Measurements from ENCODE around the gene SERPINE1. TPM values are rescaled to one million over a fixed set of nuclear protein-coding genes. Genes with fewer than 3 reads are reported as not detected.

The SERPINE1 gene
- total RNA-seq, 1 experiment from 2014 or later = not detected

GRCh38 chr7:101133621-101134398 lies 6.9 kb downstream of the SERPINE1 start:
- no peaks in the 10 kb centered on the region for H3K9me2 ChIP-seq (replicated peaks; ENCODE audit: insufficient read depth, low read length)
- H3K27ac ChIP-seq (ENCODE audit: low read length) = no peak overlapping the region
- no peak overlapping the region for H3K4me3 ChIP-seq (ENCODE audit: low read length)
- no peaks in the 10 kb centered on the region for H3K36me3 ChIP-seq (ENCODE audit: insufficient read depth, low read length)
- DNase-seq = no peak
- H3K27me3 ChIP-seq (ENCODE audit: low read length) = no peaks in the 10 kb centered on the region
- no peak overlapping the region for H3K4me2 ChIP-seq (ENCODE audit: low read depth, low read length, poor library complexity, severe bottlenecking)
- peaks cover 3% of the 10 kb centered on the region for H3K4me1 ChIP-seq (ENCODE audit: low read length)
- H3K9me3 ChIP-seq (ENCODE audit: low read length) = no peaks in the 10 kb centered on the region
- H2AFZ ChIP-seq (ENCODE audit: low read length) = no peak overlapping the region
- H3K79me2 ChIP-seq (ENCODE audit: low read length) = no peaks in the 10 kb centered on the region
- no peaks in the 10 kb centered on the region for H4K20me1 ChIP-seq (ENCODE audit: insufficient read depth, low read depth, low read length)
- no peak overlapping the region for H3K9ac ChIP-seq (ENCODE audit: low read length)

DNA sequence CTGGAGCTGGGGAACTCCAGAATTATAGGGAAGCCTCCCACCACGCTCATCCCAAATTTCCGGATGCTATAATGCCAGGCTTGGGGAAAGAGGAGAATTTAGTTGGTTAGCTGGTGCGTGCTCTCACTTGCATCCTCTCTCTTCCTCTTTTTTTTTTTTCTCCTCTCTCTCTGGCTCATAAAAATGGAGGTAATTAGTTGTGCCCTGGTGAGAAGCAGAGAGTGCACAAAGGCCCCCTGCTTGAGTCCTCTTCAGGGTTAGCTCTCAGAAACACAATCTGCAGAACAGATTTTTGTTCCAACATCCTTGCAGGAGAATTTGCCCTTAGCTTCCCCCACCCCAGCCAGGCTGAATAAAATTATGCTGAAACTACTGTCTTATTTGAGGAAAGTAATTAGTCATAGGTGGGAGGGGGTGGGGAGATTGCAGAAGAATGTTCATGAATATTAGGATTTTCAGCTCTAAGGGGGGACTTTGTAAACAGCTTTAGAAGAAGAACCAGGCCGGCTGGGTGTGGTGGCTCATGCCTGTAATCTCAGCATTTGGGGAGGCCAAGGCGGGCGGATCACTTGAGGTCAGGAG lies 7.6 kb downstream of the SERPINE1 start:
- no peaks in the 10 kb centered on the region for H3K9me2 ChIP-seq (replicated peaks; ENCODE audit: insufficient read depth, low read length)
- peaks cover 3% of the 10 kb centered on the region for H3K4me1 ChIP-seq (ENCODE audit: low read length)
- DNase-seq = no peak
- no peaks in the 10 kb centered on the region for H3K79me2 ChIP-seq (ENCODE audit: low read length)
- H3K4me2 ChIP-seq (ENCODE audit: low read depth, low read length, poor library complexity, severe bottlenecking) = no peak overlapping the region
- no peaks in the 10 kb centered on the region for H3K36me3 ChIP-seq (ENCODE audit: insufficient read depth, low read length)
- H3K9me3 ChIP-seq (ENCODE audit: low read length) = no peaks in the 10 kb centered on the region
- H3K27me3 ChIP-seq (ENCODE audit: low read length) = no peaks in the 10 kb centered on the region
- no peaks in the 10 kb centered on the region for H4K20me1 ChIP-seq (ENCODE audit: insufficient read depth, low read depth, low read length)
- no peak overlapping the region for H2AFZ ChIP-seq (ENCODE audit: low read length)
- H3K4me3 ChIP-seq (ENCODE audit: low read length) = no peak overlapping the region
- no peak overlapping the region for H3K9ac ChIP-seq (ENCODE audit: low read length)
- H3K27ac ChIP-seq (ENCODE audit: low read length) = no peak overlapping the region

DNA sequence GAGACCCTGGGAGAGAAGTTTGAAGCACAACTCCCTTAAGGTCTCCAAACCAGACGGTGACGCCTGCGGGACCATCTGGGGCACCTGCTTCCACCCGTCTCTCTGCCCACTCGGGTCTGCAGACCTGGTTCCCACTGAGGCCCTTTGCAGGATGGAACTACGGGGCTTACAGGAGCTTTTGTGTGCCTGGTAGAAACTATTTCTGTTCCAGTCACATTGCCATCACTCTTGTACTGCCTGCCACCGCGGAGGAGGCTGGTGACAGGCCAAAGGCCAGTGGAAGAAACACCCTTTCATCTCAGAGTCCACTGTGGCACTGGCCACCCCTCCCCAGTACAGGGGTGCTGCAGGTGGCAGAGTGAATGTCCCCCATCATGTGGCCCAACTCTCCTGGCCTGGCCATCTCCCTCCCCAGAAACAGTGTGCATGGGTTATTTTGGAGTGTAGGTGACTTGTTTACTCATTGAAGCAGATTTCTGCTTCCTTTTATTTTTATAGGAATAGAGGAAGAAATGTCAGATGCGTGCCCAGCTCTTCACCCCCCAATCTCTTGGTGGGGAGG lies 10.8 kb downstream of the SERPINE1 start:
- no peaks in the 10 kb centered on the region for H3K9me2 ChIP-seq (replicated peaks; ENCODE audit: insufficient read depth, low read length)
- no peak overlapping the region for H3K4me3 ChIP-seq (ENCODE audit: low read length)
- H3K27ac ChIP-seq (ENCODE audit: low read length) = no peak overlapping the region
- H3K27me3 ChIP-seq (ENCODE audit: low read length) = no peaks in the 10 kb centered on the region
- H3K4me1 ChIP-seq (ENCODE audit: low read length) = peaks cover 3% of the 10 kb centered on the region
- no peak overlapping the region for H3K9ac ChIP-seq (ENCODE audit: low read length)
- no peak for DNase-seq
- no peak overlapping the region for H2AFZ ChIP-seq (ENCODE audit: low read length)
- no peaks in the 10 kb centered on the region for H3K9me3 ChIP-seq (ENCODE audit: low read length)
- H3K79me2 ChIP-seq (ENCODE audit: low read length) = no peaks in the 10 kb centered on the region
- no peaks in the 10 kb centered on the region for H4K20me1 ChIP-seq (ENCODE audit: insufficient read depth, low read depth, low read length)
- H3K4me2 ChIP-seq (ENCODE audit: low read depth, low read length, poor library complexity, severe bottlenecking) = no peak overlapping the region
- no peaks in the 10 kb centered on the region for H3K36me3 ChIP-seq (ENCODE audit: insufficient read depth, low read length)

GRCh38 chr7:101138213-101138870 lies 11.4 kb downstream of the SERPINE1 start:
- Histone ChIP-seq H3K9me3 (ENCODE audit: low read length) (no peaks in the 10 kb centered on the region), H3K79me2 (ENCODE audit: low read length) (no peaks in the 10 kb centered on the region), H3K4me3 (ENCODE audit: low read length) (no peak overlapping the region), H3K9me2 (replicated peaks; ENCODE audit: insufficient read depth, low read length) (no peaks in the 10 kb centered on the region), H3K4me2 (ENCODE audit: low read depth, low read length, poor library complexity, severe bottlenecking) (no peak overlapping the region), H3K27me3 (ENCODE audit: low read length) (no peaks in the 10 kb centered on the region), H3K27ac (ENCODE audit: low read length) (no peak overlapping the region), H3K4me1 (ENCODE audit: low read length) (peaks cover 3% of the 10 kb centered on the region), H3K9ac (ENCODE audit: low read length) (no peak overlapping the region), H4K20me1 (ENCODE audit: insufficient read depth, low read depth, low read length) (no peaks in the 10 kb centered on the region), H2AFZ (ENCODE audit: low read length) (0 out of 2 replicates have a peak overlapping the region, but pooled peaks have one; percentile 74), H3K36me3 (ENCODE audit: insufficient read depth, low read length) (no peaks in the 10 kb centered on the region)
- peak; percentile 75 for DNase-seq

- Histone ChIP-seq H3K4me2 (ENCODE audit: low read depth, low read length, poor library complexity, severe bottlenecking) (no peak overlapping the region), H2AFZ (ENCODE audit: low read length) (no peak overlapping the region)
These were observed 13.4 kb downstream of the SERPINE1 start for GRCh38 chr7:101140339-101140699.

GRCh38 chr7:101140746-101141382 lies 14.0 kb downstream of the SERPINE1 start:
- Histone ChIP-seq H3K79me2 (ENCODE audit: low read length) (no peaks in the 10 kb centered on the region), H3K27ac (ENCODE audit: low read length) (no peak overlapping the region), H3K9me3 (ENCODE audit: low read length) (no peaks in the 10 kb centered on the region), H3K27me3 (ENCODE audit: low read length) (no peaks in the 10 kb centered on the region), H3K36me3 (ENCODE audit: insufficient read depth, low read length) (no peaks in the 10 kb centered on the region), H3K9ac (ENCODE audit: low read length) (no peak overlapping the region), H3K4me3 (ENCODE audit: low read length) (no peak overlapping the region), H3K9me2 (replicated peaks; ENCODE audit: insufficient read depth, low read length) (no peaks in the 10 kb centered on the region), H3K4me2 (ENCODE audit: low read depth, low read length, poor library complexity, severe bottlenecking) (no peak overlapping the region), H2AFZ (ENCODE audit: low read length) (no peak overlapping the region), H4K20me1 (ENCODE audit: insufficient read depth, low read depth, low read length) (no peaks in the 10 kb centered on the region), H3K4me1 (ENCODE audit: low read length) (peaks cover 3% of the 10 kb centered on the region)
- DNase-seq = no peak

More at GRCh38 chr7:101140339-101140699, 13.4 kb downstream of the SERPINE1 start:
- H3K9me2 ChIP-seq (replicated peaks; ENCODE audit: insufficient read depth, low read length) = no peaks in the 10 kb centered on the region
- no peaks in the 10 kb centered on the region for H3K27me3 ChIP-seq (ENCODE audit: low read length)
- H3K9ac ChIP-seq (ENCODE audit: low read length) = no peak overlapping the region
- peaks cover 3% of the 10 kb centered on the region for H3K4me1 ChIP-seq (ENCODE audit: low read length)
- no peak overlapping the region for H3K27ac ChIP-seq (ENCODE audit: low read length)
- no peaks in the 10 kb centered on the region for H3K9me3 ChIP-seq (ENCODE audit: low read length)
- H3K36me3 ChIP-seq (ENCODE audit: insufficient read depth, low read length) = no peaks in the 10 kb centered on the region
- DNase-seq = no peak
- H3K4me3 ChIP-seq (ENCODE audit: low read length) = no peak overlapping the region
- H3K79me2 ChIP-seq (ENCODE audit: low read length) = no peaks in the 10 kb centered on the region
- H4K20me1 ChIP-seq (ENCODE audit: insufficient read depth, low read depth, low read length) = no peaks in the 10 kb centered on the region

DNA sequence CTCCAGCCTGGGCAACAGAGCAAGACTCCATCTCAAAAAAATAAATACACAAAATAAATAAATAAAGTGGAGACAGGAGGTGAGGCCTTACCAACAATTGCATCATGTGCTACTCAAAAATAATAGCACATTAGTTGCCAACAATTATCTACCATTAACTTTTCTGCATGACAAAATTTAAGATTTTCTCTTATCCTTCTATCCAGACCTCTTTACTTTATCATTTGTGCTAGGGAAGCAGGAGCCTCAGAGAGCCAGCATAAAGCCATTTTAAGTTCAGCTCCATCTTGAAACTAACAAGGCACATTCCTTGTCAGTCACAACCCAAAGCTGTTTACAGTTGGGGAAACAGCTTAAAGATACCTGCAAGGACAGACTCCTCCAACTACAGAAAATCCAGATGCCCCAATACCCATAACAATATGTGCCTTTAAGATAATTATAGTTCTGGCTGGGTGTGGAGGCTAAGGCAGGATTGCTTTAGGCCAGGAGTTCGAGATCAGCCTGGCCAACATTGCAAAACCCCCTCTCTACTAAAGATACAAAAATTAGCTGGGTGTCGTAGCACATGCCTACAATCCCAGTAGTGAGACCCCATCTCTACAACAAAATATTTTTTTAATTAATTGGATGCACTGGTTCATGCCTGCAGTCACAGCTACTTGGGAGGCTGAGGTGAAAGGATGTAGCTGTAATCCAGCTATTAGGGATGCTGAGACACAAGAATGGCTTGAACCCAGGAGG lies 25.2 kb downstream of the SERPINE1 start:
- Histone ChIP-seq H3K9me3 (ENCODE audit: low read length) (no peaks in the 10 kb centered on the region), H3K79me2 (ENCODE audit: low read length) (peaks cover 24% of the 10 kb centered on the region), H3K9me2 (replicated peaks; ENCODE audit: insufficient read depth, low read length) (no peaks in the 10 kb centered on the region), H3K4me1 (ENCODE audit: low read length) (peaks cover 21% of the 10 kb centered on the region), H3K9ac (ENCODE audit: low read length) (no peak overlapping the region), H3K4me2 (ENCODE audit: low read depth, low read length, poor library complexity, severe bottlenecking) (no peak overlapping the region), H3K4me3 (ENCODE audit: low read length) (no peak overlapping the region), H3K27ac (ENCODE audit: low read length) (no peak overlapping the region), H2AFZ (ENCODE audit: low read length) (no peak overlapping the region), H4K20me1 (ENCODE audit: insufficient read depth, low read depth, low read length) (no peaks in the 10 kb centered on the region), H3K36me3 (ENCODE audit: insufficient read depth, low read length) (peaks cover 3% of the 10 kb centered on the region; the same call in 1 of the 2 replicates), H3K27me3 (ENCODE audit: low read length) (no peaks in the 10 kb centered on the region)
- DNase-seq = no peak
